ENCODE data around the gene CTNNBL1.

CTNNBL1 gene

DNA sequence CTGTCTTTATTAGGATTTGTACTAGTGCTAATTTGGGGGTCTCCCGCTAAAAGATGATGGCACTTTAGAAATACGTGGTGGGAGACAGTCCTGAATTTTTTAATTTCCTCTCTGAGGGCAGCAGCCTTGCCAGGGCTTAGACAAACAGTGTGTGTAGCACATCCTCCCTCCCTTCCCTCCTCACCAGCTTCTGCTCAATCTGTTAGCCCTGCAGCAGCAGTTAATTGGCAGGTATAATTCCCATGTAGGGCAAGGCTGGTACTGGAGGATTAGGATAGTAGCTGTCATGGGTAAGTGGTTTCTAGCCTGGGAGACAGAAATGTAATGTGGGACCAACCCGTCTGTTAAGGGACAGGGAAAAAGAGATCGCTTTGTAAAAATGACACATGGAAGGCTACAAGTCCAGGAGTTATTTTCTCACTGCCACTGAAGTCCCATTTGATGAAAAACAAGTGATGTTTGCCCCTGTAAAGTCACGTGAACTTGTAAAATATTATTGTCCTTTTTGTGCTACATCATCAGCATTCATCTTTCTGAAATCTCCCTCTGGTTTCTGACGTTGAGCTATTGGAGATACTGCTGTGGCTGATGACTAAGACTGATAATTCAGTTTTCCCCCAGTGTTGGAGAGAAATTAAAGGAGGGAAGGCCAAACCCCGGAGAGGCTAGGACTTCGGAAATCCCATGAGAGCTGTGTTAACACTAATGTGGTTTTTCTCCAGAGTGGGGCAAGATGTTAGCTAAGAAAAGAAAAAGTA lies 40.6 kb downstream of the CTNNBL1 start:
- no peak overlapping the region for H3K27ac ChIP-seq
- TF ChIP-seq ZFX (IDR thresholded peaks at IDR 0.05; ENCODE audit: borderline replicate concordance), result no peak
- TF ChIP-seq, protein P1, sequence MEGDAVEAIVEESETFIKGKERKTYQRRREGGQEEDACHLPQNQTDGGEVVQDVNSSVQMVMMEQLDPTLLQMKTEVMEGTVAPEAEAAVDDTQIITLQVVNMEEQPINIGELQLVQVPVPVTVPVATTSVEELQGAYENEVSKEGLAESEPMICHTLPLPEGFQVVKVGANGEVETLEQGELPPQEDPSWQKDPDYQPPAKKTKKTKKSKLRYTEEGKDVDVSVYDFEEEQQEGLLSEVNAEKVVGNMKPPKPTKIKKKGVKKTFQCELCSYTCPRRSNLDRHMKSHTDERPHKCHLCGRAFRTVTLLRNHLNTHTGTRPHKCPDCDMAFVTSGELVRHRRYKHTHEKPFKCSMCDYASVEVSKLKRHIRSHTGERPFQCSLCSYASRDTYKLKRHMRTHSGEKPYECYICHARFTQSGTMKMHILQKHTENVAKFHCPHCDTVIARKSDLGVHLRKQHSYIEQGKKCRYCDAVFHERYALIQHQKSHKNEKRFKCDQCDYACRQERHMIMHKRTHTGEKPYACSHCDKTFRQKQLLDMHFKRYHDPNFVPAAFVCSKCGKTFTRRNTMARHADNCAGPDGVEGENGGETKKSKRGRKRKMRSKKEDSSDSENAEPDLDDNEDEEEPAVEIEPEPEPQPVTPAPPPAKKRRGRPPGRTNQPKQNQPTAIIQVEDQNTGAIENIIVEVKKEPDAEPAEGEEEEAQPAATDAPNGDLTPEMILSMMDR (IDR thresholded peaks at IDR 0.05), result no peak

DNA sequence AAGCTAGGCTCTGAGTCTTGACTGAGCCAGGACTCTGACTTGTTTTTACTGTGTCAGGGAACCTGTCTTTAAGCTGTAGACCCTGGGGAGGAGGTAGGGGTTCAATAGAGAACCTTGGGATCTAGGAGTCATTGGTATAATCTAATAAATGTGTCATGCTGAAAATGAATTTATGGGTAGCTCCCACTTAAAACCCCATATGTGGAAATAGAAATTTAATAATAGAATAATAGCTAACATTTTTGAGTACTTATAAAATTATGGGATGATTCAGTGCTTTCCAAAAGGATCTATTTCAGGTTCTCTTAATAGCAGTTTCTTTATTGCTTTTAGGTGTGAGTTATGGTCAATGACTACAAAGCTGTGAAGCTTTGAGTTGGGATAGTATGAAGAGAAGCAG lies 41.7 kb downstream of the CTNNBL1 start:
- no peak overlapping the region for H3K27ac ChIP-seq
- TF ChIP-seq ZFX (IDR thresholded peaks at IDR 0.05; ENCODE audit: borderline replicate concordance), result no peak
- TF ChIP-seq, protein P1 (IDR thresholded peaks at IDR 0.05), result no peak

DNA sequence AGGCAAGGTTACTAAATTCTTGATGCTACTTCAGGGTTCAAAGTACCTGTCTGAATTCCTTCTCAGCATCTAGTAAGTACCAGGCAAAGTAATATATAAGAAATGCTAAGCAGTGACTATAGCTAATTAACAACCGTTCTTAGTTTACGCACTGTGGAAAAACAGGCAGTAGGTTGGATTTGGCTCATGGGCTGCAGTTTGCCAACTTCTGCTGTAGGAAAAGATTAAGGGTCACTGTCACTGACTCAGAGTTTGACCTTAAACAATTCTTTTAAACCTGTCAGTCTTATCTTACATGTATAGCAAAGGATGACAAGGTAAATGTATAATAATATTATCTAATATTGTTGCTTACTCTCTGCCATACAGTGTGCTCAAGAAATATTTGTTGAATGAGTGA lies 42.3 kb downstream of the CTNNBL1 start:
- no peak overlapping the region for H3K27ac ChIP-seq
- no peak for TF ChIP-seq ZFX (IDR thresholded peaks at IDR 0.05; ENCODE audit: borderline replicate concordance)
- TF ChIP-seq, protein P1 (IDR thresholded peaks at IDR 0.05), result no peak

DNA sequence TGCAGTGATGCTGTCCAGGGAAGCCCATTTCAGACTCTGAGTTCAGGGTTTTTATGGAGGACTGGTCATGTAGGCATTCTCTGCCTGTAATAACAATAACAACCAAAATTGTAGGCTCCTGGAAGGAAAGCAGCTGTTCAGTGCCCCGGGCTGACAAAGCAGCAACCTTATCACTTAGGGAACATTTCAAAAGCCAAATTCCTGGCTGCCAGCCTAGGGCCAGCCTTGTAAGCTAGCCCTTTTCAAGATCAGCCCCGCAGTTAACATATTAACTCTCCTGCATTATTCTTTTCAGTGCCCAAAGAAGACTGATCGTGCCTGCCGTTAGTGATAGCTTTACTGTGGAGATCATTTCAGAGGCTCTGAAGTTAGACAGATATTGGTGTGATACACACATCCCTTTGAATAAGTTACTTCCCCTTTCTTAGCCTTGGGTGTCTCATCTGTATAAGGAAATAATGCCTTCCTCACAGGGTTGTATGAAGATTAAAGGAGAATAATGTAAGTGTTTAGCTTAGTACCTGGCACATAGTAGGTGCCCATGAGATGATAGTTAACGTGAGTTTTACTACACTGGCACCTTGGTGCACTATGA lies 44.1 kb downstream of the CTNNBL1 start:
- H3K27ac ChIP-seq, result no peak overlapping the region
- TF ChIP-seq, protein P1 (IDR thresholded peaks at IDR 0.05), result no peak
- TF ChIP-seq ZFX (IDR thresholded peaks at IDR 0.05; ENCODE audit: borderline replicate concordance), result no peak

DNA sequence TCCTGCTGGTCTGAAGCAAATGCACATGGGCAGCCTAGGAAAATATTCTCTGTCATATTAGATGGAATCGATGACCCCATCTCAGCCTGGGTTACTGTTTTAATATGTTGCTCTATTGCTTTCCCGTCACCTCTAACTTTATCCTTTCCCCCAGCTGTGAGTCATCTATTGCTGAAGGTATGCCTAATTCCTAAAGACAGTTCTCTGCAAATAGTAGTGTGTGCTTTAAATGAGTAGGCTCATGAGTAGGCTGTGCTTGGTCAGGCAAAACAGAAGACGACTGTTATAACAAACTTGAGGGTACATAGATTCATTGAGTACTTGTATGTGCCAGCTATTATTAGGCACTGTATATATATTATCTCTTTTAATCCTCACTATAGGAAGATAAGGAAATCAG lies 47.2 kb downstream of the CTNNBL1 start:
- TF ChIP-seq ZFX (IDR thresholded peaks at IDR 0.05; ENCODE audit: borderline replicate concordance), result no peak
- TF ChIP-seq, protein P1 (IDR thresholded peaks at IDR 0.05), result no peak

DNA sequence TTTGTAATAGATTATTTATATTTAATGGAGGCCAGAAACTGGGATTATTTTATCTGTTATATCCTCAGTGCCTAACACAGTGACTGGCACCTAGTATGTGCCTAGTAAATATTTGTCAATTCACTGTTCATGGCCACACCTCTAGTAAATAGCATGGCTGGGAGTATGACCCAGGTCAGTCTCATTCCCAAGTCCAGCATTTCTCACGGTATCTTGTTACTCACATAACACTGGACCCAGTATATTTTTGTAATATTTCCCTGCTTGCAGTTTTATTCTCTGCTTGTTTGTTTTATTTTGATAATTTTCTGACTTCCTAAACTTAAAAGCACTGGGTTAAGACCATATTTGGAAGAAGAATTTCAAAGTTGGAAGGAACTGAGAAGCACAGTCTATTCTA lies 47.7 kb downstream of the CTNNBL1 start:
- H3K27ac ChIP-seq, result no peak overlapping the region
- no peak for TF ChIP-seq ZFX (IDR thresholded peaks at IDR 0.05; ENCODE audit: borderline replicate concordance)
- TF ChIP-seq, protein P1 (IDR thresholded peaks at IDR 0.05), result no peak

More for the DNA sequence above, 47.2 kb downstream of the CTNNBL1 start:
- H3K27ac ChIP-seq, result no peak overlapping the region

DNA sequence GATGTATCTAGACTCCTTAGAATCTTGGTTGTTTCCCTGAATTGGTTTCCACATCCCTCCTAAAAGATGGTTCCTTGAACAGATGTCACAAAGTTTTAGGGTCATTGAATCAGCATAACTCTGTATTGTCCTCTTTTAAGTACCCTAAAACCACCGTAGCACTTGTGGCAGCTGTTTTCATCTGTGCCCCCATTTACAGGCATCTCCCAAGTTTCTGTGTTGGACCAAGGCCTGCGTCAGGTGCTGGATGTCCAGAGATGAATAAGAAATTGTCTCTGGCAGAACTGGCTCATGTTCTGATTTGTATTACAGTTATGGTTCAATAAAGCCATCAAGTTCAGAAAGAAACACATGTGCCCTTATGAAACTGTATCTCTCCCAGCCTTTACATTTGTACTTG lies 48.3 kb downstream of the CTNNBL1 start:
- no peak overlapping the region for H3K27ac ChIP-seq
- no peak for TF ChIP-seq ZFX (IDR thresholded peaks at IDR 0.05; ENCODE audit: borderline replicate concordance)
- TF ChIP-seq, protein P1 (IDR thresholded peaks at IDR 0.05), result no peak
